ENCODE results near the gene HSF4. TPM values are rescaled to one million over a fixed set of nuclear protein-coding genes. Genes with fewer than 3 reads are reported as not detected.

The HSF4 gene
- total RNA-seq, 1 donor from 2014 or later = 54.3 TPM

GRCh38 chr16:67190448-67191399, 26.2 kb downstream of the HSF4 start:
- intact Hi-C loops (cut with DNase I) = loop anchor here (5.0 kb wide), 1 partner anchor 173 kb away; no protein-coding TSS in a partner anchor
- Histone ChIP-seq H3K4me1 (peaks cover 30% of the 10 kb centered on the region), H3K27ac (no peak overlapping the region), H3K9me3 (no peaks in the 10 kb centered on the region), H3K4me3 (no peak overlapping the region), H3K27me3 (no peaks in the 10 kb centered on the region), H3K36me3 (peaks cover 3 to 17% of the 10 kb centered on the region in 2 donors)
- no peak for DNase-seq (ENCODE audit: extremely low spot score in 2 of 2)
- TF ChIP-seq CTCF (IDR thresholded peaks at IDR 0.05) = no peak
- no peak for TF ChIP-seq POLR2A (IDR thresholded peaks at IDR 0.05)
- no peak for TF ChIP-seq POLR2AphosphoS5 (IDR thresholded peaks at IDR 0.05; ENCODE audit: insufficient read depth in 1 of 2, low read depth in 1 of 2)

DNA sequence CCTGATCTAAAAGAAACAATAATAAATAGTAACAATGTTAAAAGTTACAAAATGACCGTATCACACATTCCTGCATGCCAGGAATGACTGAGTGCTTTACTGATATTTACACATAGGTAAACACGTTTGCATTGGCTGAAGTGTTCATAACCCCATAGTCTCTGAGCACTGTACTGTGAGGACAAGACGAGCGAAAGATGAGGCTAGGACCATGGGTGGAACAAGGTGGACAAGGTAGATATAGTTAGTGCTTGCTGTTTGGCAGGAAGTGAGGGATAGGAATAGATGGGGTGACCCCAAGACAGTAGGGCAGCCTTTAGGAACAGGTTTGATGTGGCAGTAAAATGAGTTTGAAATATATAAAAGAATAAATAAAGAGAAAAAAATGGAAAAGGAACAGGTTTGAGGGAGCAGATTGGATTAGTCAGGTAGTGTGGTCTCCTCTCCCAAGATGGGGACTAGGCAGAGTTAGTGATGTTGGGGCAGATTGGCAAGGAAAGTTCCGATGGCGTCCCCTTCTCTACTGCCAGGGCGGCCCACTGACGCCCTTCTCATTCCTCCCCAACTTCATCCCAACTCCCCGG, 27.0 kb downstream of the HSF4 start:
- H3K27ac ChIP-seq = peak overlapping the region; percentile 75
- H3K36me3 ChIP-seq = peaks cover 3 to 25% of the 10 kb centered on the region in 2 donors
- intact Hi-C loops (cut with DNase I) = loop anchor here (5.0 kb wide), 1 partner anchor 174 kb away; no protein-coding TSS in a partner anchor
- H3K27me3 ChIP-seq = no peaks in the 10 kb centered on the region
- peak overlapping the region in 1 of 2 donors; percentile 93 for H3K4me3 ChIP-seq
- DNase-seq (ENCODE audit: extremely low spot score in 2 of 2) = no peak
- H3K9me3 ChIP-seq = no peaks in the 10 kb centered on the region
- H3K4me1 ChIP-seq = peaks cover 28% of the 10 kb centered on the region
- TF ChIP-seq POLR2A (IDR thresholded peaks at IDR 0.05) = no peak
- TF ChIP-seq CTCF (IDR thresholded peaks at IDR 0.05) = no peak
- TF ChIP-seq POLR2AphosphoS5 (IDR thresholded peaks at IDR 0.05; ENCODE audit: insufficient read depth in 1 of 2, low read depth in 1 of 2) = no peak

DNA sequence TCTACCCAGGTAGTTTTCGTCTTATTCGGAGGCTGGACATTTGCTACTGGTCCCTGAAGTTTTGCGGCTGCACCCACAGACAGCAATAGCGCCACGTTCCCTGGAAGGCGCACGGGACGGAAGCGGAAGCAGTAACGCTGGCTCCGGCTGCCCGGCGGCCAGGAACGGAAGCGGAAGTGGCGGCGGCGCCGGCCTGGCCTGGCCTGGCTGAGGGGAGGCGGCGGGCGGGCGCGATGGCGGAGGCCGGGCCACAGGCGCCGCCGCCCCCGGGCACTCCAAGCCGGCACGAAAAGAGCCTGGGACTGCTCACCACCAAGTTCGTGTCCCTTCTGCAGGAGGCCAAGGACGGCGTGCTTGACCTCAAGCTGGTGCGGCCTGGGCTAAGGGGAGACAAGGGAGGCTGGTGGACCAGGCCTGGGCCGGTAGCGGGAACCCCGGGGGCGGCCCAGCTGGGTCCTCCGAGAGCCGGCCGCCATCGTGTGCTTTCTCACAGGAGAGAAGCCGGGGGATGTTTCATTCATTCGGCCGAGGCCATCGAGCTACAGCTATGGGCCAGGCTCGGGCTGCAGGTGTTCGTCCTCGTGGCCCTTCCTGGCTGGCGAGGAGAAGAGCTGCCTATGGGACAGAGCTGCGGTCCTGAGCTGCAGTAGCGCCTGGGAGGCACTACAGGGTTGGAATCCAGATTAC, 27.6 kb downstream of the HSF4 start, which contains the start of gene E2F4:
E2F4 (plus strand) TSS at position 161 of the 687 bp plus-strand sequence; CDS start at position 234, 73 bp downstream.
- H3K4me3 ChIP-seq = peak within 1 kb of the TSS; percentile 88 to 93
- TF ChIP-seq CTCF (IDR thresholded peaks at IDR 0.05) (peak in 1 of 3 experiments; percentile 19), POLR2AphosphoS5 (IDR thresholded peaks at IDR 0.05; ENCODE audit: insufficient read depth in 1 of 2, low read depth in 1 of 2) (peak; percentile 75 to 93), POLR2A (IDR thresholded peaks at IDR 0.05) (peak in 1 of 2 donors; percentile 57)
- intact Hi-C loops (cut with DNase I) = loop anchor here (5.0 kb wide), 1 partner anchor 175 kb away; no protein-coding TSS in a partner anchor
- peaks cover 28% of the 10 kb centered on the region for H3K4me1 ChIP-seq
- no peak for DNase-seq (ENCODE audit: extremely low spot score in 2 of 2)
- peaks cover 7 to 31% of the 10 kb centered on the region in 2 donors for H3K36me3 ChIP-seq
- H3K27me3 ChIP-seq = no peaks in the 10 kb centered on the region
- H3K9me3 ChIP-seq = no peaks in the 10 kb centered on the region
- peak within 1 kb of the TSS; percentile 75 for H3K27ac ChIP-seq

GRCh38 chr16:67192781-67193361, 28.3 kb downstream of the HSF4 start:
- intact Hi-C loops (cut with DNase I) = loop anchor here (5.0 kb wide), 1 partner anchor 176 kb away; no protein-coding TSS in a partner anchor
- TF ChIP-seq CTCF (IDR thresholded peaks at IDR 0.05) (no peak), POLR2A (IDR thresholded peaks at IDR 0.05) (no peak), POLR2AphosphoS5 (IDR thresholded peaks at IDR 0.05; ENCODE audit: insufficient read depth in 1 of 2, low read depth in 1 of 2) (no peak)
- Histone ChIP-seq H3K36me3 (peaks cover 7 to 38% of the 10 kb centered on the region in 2 donors), H3K4me1 (peaks cover 28% of the 10 kb centered on the region), H3K9me3 (no peaks in the 10 kb centered on the region), H3K27ac (peak overlapping the region; percentile 75), H3K4me3 (peak overlapping the region; percentile 88 to 93), H3K27me3 (no peaks in the 10 kb centered on the region)
- DNase-seq (ENCODE audit: extremely low spot score in 2 of 2) = no peak
